GM12874 (cell line): ENCODE results near the gene C1QTNF1.

Source experiments
- CTCF ChIP-seq: IDR thresholded peaks from 2 replicates; pipeline ENCODE4 v1.5.1; 2011; ENCODE audit warnings: low read depth, mild to moderate bottlenecking, control low read depth, low read length, moderate library complexity; ENCODE audit not compliant: insufficient read depth

C1QTNF1 gene

DNA sequence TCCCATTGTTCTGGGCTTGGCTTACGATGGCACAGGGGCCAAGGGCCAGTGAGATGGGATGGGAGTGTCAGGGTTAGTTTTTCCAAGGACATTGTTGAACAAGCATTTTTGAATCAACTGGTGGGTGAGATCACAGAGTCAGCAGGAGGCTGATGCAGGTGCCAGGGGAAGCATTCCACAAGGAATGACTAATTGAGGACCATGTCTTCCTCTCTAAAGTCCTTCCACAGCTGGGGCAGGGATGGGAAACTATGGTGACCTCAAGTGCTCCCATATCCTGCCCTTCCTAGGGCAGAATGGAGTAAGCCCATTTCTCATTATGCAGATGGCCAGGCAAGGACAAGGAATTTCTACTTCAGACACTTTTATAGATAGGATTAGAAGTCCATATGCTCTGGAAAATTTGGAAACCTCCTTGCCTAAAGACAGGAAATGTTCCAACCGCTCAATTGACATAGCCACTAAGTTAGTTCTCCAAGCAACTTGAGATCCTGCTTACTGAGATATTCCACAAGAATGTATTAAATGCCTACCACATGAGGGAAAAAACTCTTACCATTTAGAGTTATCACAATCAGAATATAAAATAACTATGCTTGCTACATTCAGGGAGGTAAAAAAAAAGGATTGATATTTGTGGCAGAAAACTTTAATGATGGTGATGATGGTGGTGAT, 29.4 kb downstream of the C1QTNF1 start:
- TF ChIP-seq CTCF: no peak

DNA sequence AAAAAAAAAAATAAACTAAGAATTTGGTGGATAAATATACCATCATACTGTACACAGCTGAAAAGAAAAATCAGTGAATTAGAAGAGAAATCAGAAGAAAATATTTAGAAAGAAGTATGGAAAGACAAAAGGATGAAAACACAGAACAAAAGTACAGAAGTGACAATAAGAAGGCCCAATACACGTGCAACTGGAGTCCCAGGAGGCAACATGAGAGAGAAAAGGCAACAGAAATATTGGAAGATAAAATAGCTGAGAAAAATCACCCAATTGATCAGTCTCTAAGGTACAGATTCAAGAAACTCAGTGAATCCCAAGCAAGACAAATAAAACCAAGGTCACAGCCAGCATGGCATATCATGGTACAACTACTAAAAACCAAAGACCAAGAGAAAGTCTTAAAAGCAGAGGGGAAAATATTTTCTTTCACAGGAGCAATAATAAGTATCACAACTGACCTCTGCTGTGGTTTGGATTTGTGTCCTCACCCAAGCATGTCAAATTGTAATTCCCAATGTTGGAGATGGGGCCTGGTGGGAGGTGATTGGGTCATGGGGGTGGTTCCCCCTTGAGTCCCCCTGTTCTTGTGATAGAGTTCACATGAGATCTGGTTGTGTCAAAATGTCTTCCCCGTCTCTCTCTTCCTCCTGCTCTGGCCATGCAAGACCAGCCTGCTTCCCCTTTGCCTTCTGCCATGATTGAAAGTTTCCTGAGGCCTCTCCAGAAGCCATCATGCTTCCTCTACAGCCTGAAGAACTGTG, 30.4 kb downstream of the C1QTNF1 start:
- TF ChIP-seq CTCF: no peak

- no peak for TF ChIP-seq CTCF
Measured at GRCh38 chr17:79055197-79055596, 31.2 kb downstream of the C1QTNF1 start.

DNA sequence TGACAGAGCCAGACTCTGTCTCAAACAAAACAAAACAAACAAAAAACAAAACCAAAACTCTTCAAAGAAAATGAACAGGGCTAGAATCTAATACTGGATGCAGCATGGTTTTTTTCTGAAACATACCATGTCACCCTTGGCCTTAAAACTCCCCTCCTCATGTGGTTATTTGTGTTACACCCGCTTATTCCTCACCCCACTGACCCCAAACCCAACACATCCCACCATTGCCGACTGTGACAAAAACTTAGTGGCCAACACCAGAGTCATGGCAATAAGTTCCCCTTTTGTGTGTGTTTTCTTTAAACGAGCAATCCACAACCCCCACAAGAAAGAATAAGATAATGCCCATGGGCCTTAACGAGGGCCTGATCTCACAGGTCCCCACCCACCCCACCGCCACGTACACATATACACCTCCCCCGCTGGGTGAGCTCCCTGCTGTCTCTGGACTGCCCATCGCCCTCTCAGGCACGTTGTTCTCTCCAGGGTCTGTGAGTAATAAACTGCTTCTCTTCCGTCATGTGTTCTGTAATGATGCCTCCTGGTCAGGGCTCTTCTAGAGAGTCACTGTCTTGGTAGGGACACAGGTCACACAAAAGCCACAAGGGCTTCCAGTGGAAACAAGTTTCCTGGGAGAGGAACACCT, 33.9 kb downstream of the C1QTNF1 start:
- no peak for TF ChIP-seq CTCF

- TF ChIP-seq CTCF: no peak
Measured at GRCh38 chr17:79062691-79063090, 38.7 kb downstream of the C1QTNF1 start.

- no peak for TF ChIP-seq CTCF
Measured at GRCh38 chr17:79064026-79064425, 40.1 kb downstream of the C1QTNF1 start.

DNA sequence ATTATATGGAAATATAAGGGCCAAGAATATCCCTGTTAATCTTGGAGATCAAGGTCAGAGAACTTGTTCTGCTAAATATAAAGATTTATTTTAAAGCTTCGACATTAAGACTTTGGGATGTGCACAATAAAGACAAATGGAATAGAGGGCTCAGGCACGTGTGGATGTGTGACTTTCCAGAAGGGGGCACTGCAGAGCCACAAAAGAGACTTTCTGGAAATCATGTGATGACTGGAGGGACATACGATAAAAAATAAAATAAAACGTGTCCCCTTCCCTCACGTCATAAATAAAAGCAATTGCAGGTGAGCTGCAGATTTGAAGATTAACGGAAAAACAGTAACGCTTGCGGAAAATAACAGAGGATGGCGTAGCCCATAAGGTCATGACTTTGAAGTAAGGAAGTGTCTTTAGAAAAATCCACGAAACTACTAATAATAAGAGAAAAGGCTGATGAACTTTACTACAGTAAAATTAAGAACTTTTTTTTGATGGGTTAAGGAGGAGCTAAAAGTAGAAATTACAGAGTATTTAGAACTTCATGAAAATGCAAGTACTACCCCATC, 41.2 kb downstream of the C1QTNF1 start:
- peak; percentile 46 for TF ChIP-seq CTCF
